ENCODE results near the gene GLS.
"Not testable (repeated sequence)": the region's sequence is repeated elsewhere in the genome, so short reads cannot be mapped to it uniquely, and the experiment has no call there.

GLS gene

DNA sequence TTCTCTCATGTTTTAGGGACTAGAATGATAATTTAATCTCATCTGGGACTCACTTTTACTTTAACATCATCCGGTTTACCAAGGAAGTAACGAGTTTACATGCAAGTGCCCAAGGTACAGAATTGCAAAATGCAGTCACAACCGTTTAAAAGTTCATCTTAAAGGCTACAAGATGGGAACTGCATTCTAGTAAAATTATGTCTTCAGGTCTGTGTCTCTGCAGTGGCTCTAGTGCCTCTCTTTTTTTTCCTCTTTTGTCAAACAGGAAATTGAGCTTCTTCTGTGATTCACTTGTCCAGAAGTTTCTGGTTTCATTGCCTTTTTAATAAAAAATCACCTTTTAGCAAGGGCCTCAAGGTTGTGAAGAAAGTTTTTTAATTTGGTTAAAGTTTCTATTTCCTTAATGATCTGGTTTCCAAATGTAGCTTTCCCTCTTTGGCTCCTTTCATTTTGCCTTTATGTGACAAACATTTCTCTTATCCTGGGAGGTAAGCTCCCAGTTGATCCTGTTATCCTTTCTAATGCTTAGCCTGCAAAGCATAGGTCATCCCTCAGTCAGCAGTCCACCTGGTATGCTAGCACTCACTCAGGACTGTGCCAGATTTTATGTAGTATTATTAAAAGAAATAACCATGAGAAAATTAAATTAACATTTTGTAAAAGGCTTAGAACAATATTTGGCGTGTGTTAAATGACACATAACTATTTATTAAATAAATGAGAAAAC lies 2.4 kb downstream of the GLS start:
- DNase-seq: no peak

DNA sequence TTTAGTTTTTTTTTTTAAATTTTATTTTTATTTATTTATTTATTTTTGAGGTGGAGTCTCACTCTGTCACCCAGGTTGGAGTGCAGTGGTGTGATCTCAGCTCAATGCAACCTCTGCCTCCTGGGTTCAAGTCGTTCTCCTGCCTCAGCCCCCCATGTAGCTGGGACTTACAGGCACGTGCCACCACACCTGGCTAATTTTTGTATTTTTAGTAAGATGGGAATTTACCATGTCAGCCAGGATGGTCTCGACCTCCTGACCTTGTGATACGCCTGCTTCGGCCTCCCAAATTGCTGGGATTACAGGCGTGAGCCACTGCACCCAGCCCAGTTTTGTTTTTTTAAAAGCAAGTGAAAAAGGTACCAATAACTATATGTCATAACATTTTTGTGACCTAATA lies 5.2 kb downstream of the GLS start:
- not testable (repeated sequence) for DNase-seq

DNA sequence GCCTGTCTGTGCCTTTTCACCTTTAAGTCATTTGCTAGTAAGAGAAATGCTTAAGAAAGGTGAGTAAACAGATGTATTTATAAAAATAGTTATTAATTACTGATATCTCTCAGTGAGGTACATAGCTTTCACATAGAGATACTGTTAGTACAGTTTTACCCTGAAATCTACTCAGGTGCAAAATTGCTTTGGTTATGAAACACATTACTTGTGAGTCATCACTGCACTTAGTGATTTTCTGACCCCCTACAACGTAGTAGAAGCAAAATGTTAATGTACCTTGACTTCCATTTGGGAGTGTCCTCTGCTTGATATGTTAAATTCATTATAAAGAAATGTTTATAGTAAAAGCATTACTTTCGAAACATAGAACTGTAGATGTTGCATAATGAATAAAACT lies 6.5 kb downstream of the GLS start:
- no peak for DNase-seq

DNA sequence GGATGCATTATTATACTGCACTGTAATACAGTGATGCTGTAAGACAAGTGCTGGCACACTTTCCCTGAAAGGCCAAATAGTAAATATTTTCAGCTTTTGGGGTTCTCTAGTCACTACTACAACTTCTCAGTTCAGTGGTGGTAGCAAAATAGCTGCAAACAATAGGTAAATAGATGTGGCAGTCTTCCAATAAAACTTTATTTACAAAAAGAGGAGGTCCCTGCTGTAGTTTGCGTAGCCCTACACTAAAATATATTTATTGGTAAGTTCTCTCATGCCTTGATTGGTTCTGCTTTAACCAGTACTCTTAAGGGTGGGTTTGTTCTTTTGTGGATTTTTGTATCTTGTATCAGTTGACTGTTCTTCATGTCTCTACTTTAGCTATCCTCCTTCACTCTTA lies 7.8 kb downstream of the GLS start:
- no peak for DNase-seq

DNA sequence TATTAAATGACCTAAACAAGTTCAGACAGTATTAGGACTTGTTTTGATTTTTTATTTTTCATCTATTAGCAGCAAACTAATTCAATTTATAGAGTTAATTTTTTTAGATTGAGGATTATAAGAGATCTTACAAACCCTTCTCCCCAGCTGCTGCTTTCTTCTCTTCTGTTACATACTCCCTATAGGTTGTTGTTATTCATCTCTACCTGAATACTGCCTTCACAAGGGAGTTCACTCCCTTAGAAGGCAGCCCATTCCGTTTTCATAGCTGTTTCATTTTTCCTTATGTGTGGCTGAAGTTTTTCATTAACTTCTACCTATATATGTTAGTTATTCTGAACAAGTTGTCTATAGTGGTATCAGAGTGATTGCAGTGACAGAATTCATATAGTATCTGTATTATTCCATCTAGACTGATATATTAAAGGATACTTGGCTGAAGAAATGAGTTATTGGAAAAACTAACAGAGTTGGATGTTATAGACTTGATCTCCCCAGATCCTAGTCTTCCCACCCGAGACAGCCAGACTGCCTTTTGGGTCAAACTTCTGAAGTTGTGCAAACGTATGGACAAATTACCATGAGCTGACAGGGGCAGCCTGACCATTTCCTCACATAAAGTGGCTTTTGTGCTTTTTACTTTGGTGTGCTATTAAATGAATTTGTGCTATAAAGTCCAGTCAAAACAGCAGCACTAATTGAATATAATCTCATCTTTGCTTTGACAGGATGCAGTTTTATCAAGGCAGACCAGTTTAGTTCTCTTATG lies 8.7 kb downstream of the GLS start:
- DNase-seq: no peak

DNA sequence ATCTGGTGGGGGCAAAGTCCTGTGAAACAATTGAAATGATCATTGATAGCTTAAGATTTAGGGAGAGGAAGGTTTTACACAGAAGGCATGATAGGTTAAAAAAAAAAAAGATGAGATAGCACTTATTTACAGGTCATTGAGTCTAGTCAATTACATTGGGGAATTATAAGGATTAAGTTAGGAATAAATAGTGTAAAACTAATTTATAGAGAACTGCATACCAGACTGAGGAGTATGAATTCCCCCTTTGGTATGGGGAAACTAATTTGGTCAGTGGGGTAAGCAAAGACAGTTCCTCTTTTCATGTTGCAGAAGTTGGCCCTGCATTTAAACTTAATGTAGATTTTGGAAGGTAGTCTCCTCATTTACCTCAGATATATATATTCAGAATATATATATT lies 10.8 kb downstream of the GLS start:
- no peak for DNase-seq

DNA sequence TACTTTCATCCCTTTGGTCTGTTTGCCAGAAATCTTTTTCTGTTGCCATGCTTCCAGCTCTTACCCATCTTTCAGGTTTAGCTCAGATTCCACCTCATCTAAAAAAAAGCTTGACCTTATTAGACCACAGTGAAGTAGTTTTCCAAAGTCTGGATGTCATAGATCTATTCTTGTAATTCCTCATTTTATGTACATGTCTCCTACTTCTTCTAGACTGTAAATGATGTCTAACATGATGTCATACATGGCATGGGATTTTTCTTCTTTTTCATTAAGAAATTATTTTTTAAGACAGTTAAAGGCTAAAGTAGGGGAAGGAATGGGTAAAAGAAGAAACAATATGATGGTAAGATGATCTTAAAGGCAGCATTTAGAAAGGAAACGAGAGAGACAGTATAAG lies 11.3 kb downstream of the GLS start:
- no peak for DNase-seq

DNA sequence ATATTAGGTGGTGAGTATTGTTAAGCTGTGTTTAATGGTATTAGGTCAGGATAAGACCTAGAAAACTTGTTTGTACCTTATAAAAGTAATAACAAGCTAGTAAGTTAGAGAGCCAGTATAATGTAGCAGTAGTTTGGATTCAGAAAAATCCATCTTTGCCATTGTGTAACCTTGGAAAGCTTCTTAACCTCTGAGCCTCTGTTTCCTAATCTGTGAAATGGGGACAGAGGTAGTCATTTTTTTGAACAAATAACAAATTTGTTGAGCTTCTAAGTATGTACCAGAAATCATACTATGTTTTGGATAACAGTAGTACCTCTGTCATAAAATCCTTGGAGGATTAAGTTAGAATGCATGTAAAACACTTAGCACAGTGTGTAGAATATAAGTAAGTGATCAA lies 12.5 kb downstream of the GLS start:
- DNase-seq: no peak

DNA sequence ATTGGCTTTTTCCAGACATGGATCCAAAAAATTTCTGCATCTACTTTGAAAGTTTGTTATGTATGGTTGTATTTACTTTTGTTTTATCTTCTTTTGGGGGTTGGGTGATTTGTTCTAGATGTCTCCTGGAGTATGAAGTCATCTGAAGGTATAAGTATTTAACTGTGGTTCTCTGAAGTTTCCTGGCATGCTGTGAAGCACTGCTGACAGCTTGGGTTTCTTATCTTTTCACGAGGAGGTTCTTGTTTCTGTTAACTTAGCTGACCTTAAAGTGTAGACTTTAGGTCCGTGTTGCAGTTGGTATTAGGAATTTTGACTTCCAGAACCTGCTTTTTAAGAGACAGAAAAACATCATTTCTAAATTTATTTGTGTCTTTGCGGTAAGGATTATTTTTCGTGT lies 15.9 kb downstream of the GLS start:
- DNase-seq: no peak

DNA sequence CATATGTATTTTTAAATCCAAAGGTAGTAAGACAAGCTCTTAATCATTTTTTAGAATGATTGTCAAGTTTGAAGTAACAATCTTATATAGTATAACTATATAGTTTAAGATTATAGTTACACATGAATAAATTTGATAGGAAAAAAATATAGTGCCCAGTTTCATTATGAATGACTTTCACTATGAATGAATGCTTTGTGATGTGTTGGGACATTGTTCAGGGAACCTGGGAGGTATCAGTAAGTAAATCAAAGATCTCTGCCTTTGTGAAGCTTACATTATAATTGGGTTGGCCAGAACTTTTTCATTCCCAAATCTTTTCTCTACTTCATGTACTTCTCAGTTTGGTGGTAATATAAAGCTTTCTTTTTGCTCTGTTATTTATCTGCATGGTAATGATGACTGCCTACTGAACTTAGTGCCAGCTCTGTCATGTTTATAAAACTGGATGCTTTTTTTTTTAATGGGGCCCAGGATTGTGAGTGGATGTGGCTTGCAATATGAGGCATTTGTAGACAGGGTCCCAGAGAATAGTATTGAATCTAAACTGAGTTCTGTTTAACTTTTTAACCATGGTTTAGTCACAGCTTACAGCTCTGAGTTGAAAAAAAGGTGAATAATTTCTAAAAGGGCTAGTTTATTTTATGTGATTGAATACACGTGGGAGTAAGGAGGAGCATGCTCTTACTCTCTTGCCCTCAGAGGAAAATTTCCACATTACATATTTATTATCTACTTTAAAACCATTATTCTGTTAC lies 23.3 kb downstream of the GLS start:
- no peak for DNase-seq

DNA sequence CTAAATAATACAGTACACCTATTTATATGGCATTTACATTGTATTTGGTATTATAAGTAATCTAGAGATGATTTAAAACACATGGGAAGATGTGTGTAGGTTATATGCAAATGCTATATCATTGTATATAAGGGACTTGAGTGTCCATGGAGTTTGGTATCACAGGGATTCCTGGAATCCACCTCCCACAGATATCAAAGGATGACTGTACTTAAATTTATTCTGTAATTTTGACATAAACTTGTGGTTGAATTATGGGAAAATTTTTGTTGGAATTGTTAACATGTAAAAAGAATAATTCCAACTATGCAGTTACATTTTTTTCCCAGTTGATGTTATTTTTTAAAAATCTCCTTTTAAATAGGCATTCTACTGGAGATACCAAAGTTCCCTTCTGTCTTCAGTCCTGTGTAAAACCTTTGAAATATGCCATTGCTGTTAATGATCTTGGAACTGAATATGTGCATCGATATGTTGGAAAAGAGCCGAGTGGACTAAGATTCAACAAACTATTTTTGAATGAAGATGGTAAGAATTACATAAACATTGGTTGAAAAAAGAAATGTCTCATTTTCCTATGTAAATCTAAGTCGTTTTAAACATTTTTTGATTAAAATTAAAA lies 24.1 kb downstream of the GLS start:
- DNase-seq: no peak

DNA sequence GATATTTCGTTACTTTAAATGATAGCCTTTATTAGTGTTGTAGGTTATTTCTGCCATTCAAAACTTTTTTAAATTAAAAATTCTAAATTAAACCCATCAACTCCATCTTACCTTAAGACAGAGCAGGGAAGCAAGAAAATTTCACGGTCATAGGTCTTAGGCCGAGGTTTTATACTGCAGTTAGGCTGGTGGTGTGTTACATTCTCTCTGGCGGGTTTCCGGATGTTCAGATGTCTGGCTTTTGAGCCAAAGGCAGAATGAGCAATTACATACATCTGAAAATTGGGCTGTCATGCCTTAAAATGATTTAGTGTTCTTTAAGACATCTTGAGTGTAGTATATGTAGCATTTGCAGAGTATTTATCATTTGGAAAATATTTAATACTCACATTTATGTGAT lies 27.9 kb downstream of the GLS start:
- DNase-seq: no peak

DNA sequence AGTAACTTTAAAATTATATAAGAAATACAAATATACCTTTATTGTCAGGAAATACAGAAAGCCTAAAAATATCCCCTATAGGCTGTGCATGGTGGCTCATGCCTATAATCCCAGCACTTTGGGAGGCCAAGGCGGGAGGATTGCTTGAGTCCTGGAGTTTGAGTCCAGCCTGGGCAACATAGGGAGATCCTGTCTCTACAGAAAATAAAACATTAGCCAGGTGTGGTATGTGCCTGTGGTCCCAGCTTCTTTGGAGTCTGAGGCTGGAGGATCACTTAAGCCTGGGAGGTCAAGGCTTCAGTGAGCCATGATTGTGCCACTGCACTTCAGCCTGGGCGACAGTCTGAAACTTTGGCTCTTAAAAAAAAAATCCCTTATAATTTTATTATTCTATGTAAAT lies 29.1 kb downstream of the GLS start:
- no peak for DNase-seq

DNA sequence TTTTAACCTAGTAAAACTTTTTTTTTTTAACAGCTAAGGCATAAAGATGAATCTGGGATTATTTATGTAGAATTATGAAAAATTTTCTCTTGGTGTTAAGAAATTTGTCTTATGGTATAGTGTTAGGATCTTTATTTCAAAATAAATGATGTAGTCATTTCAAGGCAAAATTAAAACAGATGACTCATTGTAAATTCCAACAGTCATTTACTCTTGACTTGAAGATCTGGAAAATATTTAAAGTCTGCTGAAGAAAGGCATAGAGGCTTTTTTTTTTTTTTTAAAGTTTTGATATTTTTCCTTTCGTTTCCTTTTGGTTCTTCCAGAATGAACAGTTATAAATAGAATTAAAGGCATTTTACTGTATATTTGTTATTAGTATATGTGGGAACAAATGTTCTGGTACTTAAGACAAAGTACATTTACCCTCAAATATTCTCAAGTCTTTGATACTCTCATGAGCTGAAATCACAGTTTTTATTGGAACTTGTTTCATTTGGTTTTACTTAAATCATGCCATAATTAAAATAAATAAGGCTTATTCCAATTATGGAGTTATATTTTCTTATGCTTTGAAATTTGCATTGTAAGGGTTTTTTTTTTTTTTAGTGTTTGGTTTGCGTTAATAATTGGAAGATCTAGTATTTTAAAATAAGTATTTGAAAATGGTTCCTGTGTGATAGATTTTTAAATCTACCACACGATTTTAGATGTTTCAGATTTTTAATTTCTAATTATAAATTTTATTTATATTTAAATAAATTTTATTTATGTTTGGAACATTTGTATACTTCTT lies 29.9 kb downstream of the GLS start:
- DNase-seq: no peak

DNA sequence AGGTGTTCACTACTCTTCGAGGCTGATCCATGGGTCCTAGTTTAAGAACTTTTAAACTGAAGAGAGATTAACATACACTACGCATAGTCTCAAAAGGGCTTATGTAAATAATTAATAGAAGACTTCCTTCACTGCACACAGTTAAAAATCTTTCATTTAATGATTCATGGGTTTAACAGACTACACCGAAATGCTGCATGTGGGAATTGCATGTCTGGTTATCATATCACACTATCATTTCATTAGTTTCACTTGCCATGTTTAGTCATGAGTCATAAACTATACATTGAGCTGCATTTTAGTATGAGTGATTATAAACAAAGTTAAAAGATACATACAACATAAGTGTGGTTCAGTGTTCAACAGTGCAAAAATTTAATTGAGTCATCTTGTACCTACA lies 31.2 kb downstream of the GLS start:
- no peak for DNase-seq

DNA sequence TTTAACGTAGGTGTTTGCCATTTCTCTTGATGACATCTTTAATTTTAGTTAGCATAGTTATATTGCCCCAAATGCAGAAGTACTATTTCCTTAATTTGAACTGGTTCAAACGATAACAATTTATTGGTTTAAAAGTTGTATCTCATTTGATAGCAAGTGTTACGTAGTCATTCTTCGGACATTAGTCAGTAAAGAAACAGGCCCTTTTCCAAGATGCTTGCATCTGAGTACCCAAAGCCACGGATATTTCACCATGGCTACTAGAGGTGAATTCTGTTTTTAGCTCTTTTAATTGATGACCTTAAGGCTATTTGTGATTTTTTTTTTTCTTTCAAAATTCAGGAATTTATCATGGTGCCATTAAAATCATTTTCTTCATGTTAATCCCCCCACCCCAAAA lies 32.1 kb downstream of the GLS start:
- no peak for DNase-seq

DNA sequence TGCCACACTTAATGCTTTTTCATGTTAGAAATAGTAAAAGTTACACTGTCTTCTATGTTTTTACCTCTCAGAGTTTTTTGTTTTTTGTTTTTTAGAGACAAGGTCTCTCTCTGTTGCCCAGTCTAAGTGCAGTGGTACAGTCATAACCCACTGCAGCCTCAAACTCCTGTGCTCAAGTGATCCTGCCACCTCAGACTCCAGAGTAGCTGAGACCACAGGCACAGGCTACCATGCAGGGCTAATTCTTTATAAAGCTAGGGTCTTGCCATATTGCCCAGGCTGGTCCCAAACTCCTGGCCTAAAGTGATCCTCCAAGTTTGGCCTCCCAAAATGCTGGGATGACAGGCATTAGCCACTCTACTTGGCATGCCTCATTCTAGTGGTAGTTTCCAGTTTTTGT lies 33.1 kb downstream of the GLS start:
- no peak for DNase-seq

DNA sequence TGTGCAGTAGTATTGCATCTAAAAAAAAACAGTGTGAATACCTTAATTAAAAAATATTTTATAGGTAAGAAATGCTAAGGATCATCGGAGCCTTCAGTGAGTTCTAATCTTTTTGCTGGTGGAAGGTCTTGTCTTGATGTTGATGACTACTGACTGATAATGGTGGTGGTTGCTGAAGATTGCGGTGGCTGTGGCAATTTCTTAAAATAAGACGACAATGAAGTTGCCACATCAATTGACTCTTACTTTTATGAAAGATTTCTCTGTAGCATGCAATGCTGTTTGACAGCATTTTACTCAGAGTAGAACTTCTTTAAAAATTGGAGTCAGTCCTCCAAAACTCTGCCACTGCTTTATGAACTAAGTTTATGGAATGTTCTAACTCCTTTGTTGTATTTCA lies 36.2 kb downstream of the GLS start:
- no peak for DNase-seq

DNA sequence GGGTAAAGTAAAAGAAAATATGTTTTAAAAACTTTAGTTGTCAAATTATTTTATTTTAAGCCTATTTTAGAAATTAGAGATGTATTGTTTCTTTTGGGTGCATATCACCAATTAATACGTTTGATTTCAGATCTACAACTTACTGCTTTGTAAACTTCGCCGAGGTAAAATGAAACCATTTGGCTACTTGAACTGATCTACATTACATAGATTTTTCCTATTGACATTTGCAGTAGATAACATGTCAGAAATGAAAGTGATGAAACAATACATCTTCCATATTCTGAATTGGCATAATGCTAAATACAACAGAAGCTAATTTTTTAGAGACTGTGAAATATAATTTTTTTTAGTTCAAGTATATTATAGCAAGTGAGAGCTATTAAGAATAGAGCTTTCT lies 39.5 kb downstream of the GLS start:
- DNase-seq: no peak

DNA sequence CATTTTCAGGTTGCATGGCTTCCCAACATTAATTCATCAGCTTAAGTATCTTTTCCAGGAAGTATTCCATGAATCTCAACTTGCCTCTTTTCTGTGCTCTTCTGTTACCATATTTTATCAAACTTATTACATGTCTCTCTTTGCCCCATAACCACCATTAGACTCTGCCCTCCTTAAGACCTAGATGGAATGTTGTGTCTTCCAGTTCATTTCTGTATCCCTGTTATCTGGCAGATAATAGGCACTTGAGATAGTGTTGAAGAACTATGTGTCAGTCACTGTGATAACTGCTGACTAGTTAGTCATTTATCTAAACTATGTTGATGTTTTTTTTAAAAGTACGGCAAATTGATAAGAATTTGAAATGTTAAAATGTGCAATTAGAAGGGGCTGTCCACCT lies 41.8 kb downstream of the GLS start:
- DNase-seq: no peak

DNA sequence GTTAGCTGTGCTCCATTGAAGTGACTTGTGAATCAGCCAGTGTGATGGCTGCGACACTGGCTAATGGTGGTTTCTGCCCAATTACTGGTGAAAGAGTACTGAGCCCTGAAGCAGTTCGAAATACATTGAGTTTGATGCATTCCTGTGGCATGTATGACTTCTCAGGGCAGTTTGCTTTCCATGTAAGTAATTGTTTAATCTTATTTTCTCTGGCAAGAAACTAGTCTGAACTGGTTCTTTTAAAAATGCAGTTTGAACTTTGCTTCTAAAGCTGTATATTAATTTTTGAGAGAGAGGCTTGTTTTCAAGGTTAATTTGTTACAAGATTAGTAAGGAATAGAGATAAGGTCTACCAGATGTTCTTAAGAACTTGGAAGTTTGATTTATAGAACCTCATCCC lies 46.7 kb downstream of the GLS start:
- DNase-seq: no peak

Measured in anterior cingulate cortex (tissue), 58 donors.